Measurements from ENCODE around the gene CDH23.

- TF ChIP-seq CTCF (conservative IDR thresholded peaks at IDR 0.05 in 1 of 2, IDR thresholded peaks at IDR 0.05 in 1 of 2; ENCODE audit: low read depth in 1 of 2, low read length in 2 of 2) = no peak
- TF ChIP-seq EZH2 (IDR thresholded peaks at IDR 0.05; ENCODE audit: low read length, missing control alignments) = no peak
Observed at GRCh38 chr10:71603754-71604153, 207.0 kb downstream of the CDH23 start.

Measured in fibroblast of lung (primary cell).